Mucosa of gallbladder (tissue), 1 donor: ENCODE measurements around the gene CCDC187. TPM values are rescaled to one million over a fixed set of nuclear protein-coding genes. Genes with fewer than 3 reads are reported as not detected.

Experiments
- DNase-seq: peaks from one replicate; pipeline ENCODE4 v3.0.0-alpha.2; 2020; ENCODE audit warnings: low spot score
- total RNA-seq: library from RNA; stranded (reverse); gene quantifications from one replicate; pipeline ENCODE4 v1.2.1, GENCODE V29; 2021
- donor health status: DM: no; HTN: no; CAD: no.

CCDC187 gene
- total RNA-seq, 1 donor from 2014 or later, result 1.8 TPM

GRCh38 chr9:136253246-136254130, 50.4 kb downstream of the CCDC187 start:
- no peak for DNase-seq

GRCh38 chr9:136252846-136253245, 51.0 kb downstream of the CCDC187 start:
- DNase-seq, result no peak

- DNase-seq, result no peak
These were observed 51.6 kb downstream of the CCDC187 start for GRCh38 chr9:136252281-136252680.

- DNase-seq, result no peak
These were observed 52.4 kb downstream of the CCDC187 start for GRCh38 chr9:136251264-136252115.

GRCh38 chr9:136250676-136251075, 53.2 kb downstream of the CCDC187 start:
- no peak for DNase-seq

- no peak for DNase-seq
These were observed 53.9 kb downstream of the CCDC187 start for GRCh38 chr9:136249877-136250559.

- no peak for DNase-seq
These were observed 54.7 kb downstream of the CCDC187 start for GRCh38 chr9:136248951-136249876.

- DNase-seq, result no peak
These were observed 55.8 kb downstream of the CCDC187 start for GRCh38 chr9:136247947-136248637.

- DNase-seq, result no peak
These were observed 56.4 kb downstream of the CCDC187 start for GRCh38 chr9:136247551-136247916.

- DNase-seq, result no peak
These were observed 56.9 kb downstream of the CCDC187 start for GRCh38 chr9:136246849-136247550.

GRCh38 chr9:136245219-136246150, 58.4 kb downstream of the CCDC187 start, which contains the start of gene QSOX2:
TSS of gene QSOX2 (minus strand) at chr9:136245812. CDS start at chr9:136245803, 9 bp downstream.
- DNase-seq, result peak; percentile 85

GRCh38 chr9:136244969-136245218, 59.0 kb downstream of the CCDC187 start:
- DNase-seq, result no peak

- no peak for DNase-seq
These were observed 59.5 kb downstream of the CCDC187 start for GRCh38 chr9:136244122-136244968.

GRCh38 chr9:136243631-136244030, 60.3 kb downstream of the CCDC187 start:
- DNase-seq, result no peak

- DNase-seq, result no peak
These were observed 60.9 kb downstream of the CCDC187 start for GRCh38 chr9:136242918-136243525.

- no peak for DNase-seq
These were observed 61.6 kb downstream of the CCDC187 start for GRCh38 chr9:136242248-136242647.

GRCh38 chr9:136241542-136241941, 62.4 kb downstream of the CCDC187 start:
- no peak for DNase-seq
